Measurements from ENCODE around the gene VCAM1.

DNA sequence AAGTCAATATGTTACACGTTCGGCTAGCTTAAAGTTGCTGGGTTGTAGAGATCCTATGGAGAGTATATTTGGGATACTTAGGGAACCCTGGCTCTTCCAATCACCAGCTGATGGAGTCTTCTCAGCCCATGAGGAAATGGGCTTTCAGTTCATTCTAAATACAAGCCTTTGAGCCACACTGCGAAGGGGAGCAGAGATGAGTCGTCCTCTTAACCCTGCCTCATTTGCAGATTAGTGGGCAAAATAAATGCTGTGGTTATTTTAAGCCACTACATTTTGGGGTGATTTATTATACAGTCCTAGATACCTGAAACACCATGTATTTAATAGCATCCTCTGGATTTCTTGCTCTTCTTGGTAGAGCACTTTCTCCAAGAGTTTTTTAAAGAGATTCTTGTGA, 19.0 kb upstream of the VCAM1 start:
- TF ChIP-seq, protein P1, sequence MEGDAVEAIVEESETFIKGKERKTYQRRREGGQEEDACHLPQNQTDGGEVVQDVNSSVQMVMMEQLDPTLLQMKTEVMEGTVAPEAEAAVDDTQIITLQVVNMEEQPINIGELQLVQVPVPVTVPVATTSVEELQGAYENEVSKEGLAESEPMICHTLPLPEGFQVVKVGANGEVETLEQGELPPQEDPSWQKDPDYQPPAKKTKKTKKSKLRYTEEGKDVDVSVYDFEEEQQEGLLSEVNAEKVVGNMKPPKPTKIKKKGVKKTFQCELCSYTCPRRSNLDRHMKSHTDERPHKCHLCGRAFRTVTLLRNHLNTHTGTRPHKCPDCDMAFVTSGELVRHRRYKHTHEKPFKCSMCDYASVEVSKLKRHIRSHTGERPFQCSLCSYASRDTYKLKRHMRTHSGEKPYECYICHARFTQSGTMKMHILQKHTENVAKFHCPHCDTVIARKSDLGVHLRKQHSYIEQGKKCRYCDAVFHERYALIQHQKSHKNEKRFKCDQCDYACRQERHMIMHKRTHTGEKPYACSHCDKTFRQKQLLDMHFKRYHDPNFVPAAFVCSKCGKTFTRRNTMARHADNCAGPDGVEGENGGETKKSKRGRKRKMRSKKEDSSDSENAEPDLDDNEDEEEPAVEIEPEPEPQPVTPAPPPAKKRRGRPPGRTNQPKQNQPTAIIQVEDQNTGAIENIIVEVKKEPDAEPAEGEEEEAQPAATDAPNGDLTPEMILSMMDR (IDR thresholded peaks at IDR 0.05) = no peak
- no peak for TF ChIP-seq POLR2A (IDR thresholded peaks at IDR 0.05)

Measured in esophagus squamous epithelium (tissue), 4 donors.